Measurements from ENCODE around the gene MACROH2A1. TPM values are rescaled to one million over a fixed set of nuclear protein-coding genes. Genes with fewer than 3 reads are reported as not detected.

Gene MACROH2A1
- total RNA-seq, 1 experiment from 2014 or later, result 322 TPM

DNA sequence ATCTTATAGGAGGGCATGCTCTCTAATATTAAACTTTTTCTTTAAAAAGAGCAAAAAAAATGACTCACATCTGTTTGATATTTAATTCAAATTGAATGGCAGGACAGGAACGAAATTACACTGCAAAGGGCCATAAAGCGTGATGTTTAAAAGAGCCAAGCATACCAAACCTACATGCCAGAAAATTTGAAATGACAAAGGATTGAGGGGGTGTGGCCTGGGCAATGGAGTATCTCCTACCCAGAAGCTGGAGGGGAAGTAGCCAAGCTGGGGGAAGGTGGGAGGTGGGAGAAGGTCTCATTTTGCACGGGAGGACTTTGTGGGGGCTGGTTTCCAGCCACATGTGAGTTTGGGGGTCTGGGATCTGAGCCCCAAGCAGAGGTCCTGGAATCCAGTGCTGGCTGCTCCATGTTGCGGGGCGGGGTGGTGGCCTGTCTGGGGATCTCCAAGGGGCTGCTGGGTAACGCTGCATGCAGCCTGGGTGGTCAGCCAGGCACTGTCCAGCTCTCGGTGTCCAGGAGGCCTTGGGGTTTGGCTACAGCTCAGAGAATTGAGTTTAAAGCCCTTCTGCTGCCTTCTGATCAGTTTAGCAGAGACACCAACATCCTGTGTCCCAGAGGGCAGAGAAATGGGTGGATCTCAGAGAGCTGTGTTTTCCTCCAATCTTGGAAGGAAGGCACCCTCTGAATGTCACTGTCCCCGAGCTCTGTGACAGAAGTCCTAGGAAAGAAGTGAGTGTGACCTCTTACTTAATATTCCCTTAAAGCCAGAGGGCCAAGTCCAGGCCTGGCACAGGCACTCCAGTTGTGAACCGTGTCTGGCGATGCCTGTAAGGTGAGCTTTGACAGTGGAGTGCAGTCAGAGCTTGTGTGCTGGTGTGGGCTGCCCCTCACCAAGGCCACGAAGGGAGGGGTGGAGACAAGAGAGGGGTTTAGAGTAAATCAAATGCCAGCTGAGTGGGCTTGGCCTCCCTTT is 40.5 kb upstream of the MACROH2A1 start:
- peak; percentile 28 for DNase-seq
- H3K4me3 ChIP-seq (ENCODE audit: insufficient read depth, low read depth, low read length), result no peak overlapping the region
- H3K36me3 ChIP-seq (replicated peaks; ENCODE audit: control insufficient read depth, insufficient read depth, low read length), result no peaks in the 10 kb centered on the region
- H3K27me3 ChIP-seq (ENCODE audit: control insufficient read depth, insufficient read depth, low read length), result no peaks in the 10 kb centered on the region

DNA sequence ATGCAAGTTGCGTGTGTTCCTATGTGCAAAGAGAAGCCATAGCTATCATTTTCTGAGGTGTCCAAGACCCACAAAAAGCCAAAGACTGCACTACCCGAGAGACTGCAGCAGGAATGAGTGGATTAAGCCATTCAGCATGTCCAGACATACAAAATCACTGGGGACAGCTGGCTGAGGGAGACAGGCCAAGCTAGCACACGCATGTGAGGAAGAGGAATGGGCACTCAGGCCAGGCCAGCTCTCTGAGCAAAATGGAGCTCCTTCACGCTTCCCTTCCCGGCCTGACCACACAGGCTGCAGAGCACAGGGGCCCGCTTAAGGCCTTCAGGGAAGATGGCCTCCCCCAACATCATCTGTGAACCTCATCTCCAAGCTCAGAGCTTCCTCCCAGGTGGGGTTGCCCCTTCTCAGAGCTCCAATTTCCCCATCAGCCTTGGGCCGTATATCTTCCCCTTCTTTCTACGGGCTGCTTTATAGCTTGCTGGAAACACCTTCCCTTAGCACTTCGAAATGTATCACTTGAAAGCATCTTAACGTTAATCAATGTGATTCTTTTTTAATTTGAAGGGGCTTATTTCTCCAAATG is 39.7 kb upstream of the MACROH2A1 start:
- Histone ChIP-seq H3K36me3 (replicated peaks; ENCODE audit: control insufficient read depth, insufficient read depth, low read length) (no peaks in the 10 kb centered on the region), H3K27me3 (ENCODE audit: control insufficient read depth, insufficient read depth, low read length) (no peaks in the 10 kb centered on the region), H3K4me3 (ENCODE audit: insufficient read depth, low read depth, low read length) (no peak overlapping the region)
- DNase-seq, result peak; percentile 15

DNA sequence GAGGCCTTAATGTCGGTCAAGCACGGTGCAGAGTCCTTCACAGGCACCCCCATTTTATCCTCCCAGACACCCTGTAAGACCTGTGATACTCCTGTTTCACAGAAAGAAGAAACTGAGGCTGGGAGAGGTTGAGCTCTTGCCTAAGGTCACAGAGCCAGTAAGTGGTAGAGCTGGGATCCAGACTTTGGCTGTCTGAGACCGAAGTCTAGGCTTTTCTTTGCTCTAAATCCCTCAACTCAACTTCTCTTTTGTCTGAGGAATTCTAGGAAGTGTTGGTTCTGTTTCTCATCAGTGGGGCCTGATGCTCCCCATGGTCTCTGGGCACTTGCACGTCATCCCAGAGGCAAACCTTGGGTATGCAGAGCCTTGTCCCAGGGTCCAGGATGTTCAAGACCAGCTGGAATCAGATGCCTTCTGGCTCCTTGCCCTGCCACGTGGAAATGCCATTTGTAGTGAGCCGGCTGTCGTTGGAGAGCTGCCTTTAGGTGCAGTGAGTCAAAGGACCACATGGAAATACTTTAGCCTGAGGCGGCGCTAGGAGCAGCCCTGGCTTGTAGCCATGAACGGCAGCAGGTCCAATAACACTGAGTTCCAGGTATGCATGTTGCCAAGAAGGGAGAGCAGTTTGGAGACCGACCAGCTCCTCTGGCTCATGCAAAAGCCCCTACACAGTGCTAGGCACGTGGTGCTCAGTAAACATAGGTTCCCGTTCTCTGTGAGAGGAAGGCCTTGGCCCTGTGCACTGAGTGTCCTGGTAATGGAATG is 38.9 kb upstream of the MACROH2A1 start:
- Histone ChIP-seq H3K27me3 (ENCODE audit: control insufficient read depth, insufficient read depth, low read length) (no peaks in the 10 kb centered on the region), H3K36me3 (replicated peaks; ENCODE audit: control insufficient read depth, insufficient read depth, low read length) (no peaks in the 10 kb centered on the region), H3K4me3 (ENCODE audit: insufficient read depth, low read depth, low read length) (no peak overlapping the region)
- peak; percentile 13 for DNase-seq

DNA sequence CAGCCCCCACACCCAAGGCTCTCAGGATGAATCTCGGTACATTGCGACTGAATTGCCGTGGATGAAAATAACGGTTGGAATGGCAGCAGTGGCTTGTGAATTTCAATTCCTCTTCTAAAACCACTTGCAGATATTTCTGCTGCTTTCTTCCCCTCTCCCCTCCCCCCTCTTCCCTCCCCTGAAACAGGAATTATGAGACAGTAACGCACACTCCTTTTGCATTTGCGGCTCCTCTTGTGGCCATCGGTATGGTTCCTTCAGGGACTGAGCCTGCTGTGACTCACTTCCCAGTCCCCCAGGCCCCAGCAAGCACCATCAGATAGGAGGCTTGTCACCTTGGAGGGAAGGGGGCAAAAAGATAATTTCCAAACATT is 38.4 kb upstream of the MACROH2A1 start:
- peak; percentile 13 for DNase-seq
- Histone ChIP-seq H3K4me3 (ENCODE audit: insufficient read depth, low read depth, low read length) (no peak overlapping the region), H3K27me3 (ENCODE audit: control insufficient read depth, insufficient read depth, low read length) (no peaks in the 10 kb centered on the region), H3K36me3 (replicated peaks; ENCODE audit: control insufficient read depth, insufficient read depth, low read length) (no peaks in the 10 kb centered on the region)

DNA sequence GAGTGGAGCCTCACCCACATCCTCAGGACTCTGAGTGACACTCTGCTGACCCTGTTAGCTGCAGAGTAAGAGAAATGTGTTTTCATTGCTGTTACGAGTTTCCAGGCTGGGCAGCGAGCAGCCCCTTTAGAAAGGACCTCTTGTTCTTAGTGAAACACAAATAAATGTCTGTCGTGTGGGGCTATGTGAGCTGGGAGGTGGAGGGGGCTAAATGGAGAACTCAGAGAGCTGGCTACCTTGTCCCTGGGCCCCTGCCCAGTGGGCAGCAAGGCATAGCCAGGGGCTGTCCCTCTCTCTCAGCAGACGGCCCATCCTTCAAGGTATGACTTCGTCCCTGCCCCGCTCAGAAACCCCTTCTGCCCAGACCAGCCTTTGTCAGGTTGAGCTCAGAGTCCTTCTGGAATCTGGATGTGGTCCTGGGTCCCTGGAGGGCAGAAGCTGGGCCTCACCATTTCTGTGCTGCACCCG is 38.0 kb upstream of the MACROH2A1 start:
- no peaks in the 10 kb centered on the region for H3K27me3 ChIP-seq (ENCODE audit: control insufficient read depth, insufficient read depth, low read length)
- no peaks in the 10 kb centered on the region for H3K36me3 ChIP-seq (replicated peaks; ENCODE audit: control insufficient read depth, insufficient read depth, low read length)
- DNase-seq, result peak; percentile 7
- H3K4me3 ChIP-seq (ENCODE audit: insufficient read depth, low read depth, low read length), result no peak overlapping the region

DNA sequence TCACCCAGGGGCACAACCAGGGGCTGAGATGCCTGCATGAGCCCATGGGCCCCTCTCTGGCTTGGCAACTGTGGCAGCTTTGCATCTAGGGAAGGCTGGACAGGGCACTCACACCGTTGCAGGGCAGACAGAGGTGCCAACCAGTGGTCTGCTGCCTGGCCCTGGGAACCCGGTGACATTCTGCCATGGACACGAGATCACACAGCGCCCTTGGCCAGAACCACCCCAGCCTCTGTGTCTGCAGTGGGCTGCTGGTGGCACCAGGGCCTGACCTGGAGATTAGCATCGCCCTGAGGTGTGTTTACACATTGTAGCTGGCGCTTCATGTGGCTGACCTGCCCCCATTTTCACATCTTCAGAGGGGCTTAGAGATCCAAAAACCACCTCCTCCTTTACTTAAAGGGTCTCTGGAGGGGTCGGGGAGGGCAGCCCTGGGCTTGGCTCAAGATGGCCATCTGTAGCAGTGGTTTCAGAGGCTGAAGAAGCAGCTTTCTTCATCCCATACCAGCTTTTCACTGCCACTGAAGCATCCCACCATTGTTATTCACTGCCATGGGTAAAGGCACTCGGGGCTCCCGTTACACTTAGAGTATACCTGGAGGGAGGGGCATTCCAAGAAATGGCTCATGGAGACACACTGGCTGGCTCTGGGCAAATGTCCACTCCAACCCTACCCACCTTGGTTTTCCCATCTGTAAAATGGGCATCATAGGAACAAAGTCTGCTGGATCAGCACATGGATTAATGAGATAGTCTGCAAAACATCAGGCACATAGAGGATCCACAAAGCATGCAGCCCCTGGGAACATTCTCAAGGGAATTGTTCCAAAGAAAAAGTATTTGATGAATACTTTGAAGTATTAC is 36.7 kb upstream of the MACROH2A1 start:
- Histone ChIP-seq H3K36me3 (replicated peaks; ENCODE audit: control insufficient read depth, insufficient read depth, low read length) (no peaks in the 10 kb centered on the region), H3K4me3 (ENCODE audit: insufficient read depth, low read depth, low read length) (no peak overlapping the region), H3K27me3 (ENCODE audit: control insufficient read depth, insufficient read depth, low read length) (no peaks in the 10 kb centered on the region)
- peak; percentile 27 for DNase-seq

DNA sequence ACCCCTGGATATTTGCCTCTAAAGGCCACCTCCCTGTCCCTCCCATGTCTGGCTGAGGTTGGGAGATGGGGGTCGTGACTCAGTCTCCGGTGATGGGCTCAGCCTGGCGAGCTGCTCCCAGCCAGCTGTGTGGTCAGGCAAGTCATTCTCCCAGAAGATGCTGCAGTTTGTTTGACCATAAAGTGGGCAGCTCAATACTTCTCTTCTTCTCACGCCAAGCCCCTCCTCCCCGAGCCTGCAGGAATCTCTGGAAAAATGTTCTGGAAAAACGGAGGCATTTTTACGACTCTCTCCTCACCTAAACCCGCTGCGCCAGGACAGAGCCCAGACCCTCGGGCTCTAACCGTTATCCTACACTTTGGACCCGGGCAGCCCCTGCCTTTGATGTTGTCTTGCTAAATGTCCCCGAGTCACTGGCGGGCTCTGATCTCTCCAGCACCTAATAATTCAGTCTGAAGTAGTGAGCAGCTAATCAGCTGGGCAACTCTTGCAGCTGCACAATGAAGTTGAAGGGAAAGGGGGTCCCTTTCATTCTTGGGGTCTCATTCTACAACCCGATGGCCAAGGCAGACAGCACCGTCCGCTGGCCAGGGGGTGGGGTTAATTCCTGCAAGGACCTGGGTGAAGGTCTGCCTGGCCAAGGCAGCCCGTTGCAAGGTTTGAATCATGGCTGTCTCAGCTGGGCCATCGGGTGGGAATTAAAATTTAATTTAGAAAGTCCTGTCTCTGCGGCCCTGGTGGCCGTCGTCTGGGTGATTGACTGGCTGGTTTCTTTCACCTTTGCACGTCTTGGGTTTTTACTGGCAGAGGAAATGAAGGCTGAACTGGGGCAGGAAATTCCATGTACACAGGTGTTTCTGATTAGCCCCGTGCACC is 35.8 kb upstream of the MACROH2A1 start:
- Histone ChIP-seq H3K4me3 (ENCODE audit: insufficient read depth, low read depth, low read length) (no peak overlapping the region), H3K27me3 (ENCODE audit: control insufficient read depth, insufficient read depth, low read length) (no peaks in the 10 kb centered on the region), H3K36me3 (replicated peaks; ENCODE audit: control insufficient read depth, insufficient read depth, low read length) (no peaks in the 10 kb centered on the region)
- DNase-seq, result peak; percentile 13

DNA sequence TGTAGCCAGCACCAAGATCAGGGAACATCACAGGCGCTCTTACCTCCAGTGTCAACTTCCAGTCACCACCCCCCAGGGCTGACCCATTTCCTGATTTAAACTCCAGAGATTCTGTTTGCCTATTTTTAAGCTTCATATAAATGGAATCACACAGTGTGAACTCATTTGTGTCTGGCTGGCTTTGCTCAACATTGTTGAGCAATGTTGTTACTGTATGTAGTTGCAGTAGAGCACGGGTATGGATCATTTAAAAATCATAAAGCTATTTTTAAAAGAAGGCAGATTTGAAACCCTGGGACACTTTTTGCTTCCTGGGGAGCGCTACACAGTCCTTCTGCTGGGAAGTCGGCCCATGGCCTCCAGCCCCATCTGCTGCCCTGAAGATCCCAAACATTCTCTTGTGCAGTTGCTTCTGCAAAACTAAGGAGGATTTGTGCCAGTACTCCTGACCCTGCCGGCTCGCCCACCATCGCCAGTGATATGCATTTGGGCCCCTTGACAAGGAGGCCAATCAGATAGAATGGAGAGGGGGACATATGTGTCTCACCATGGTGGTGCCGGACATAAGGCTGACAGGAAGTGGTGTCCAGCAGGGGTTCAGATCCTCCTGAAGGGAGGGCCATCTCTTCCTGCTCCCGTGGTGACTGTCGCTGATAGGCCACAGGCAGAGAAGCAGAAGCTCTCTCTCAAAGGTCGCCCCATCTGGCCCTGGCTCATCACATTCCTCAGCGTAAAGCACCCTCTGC is 34.8 kb upstream of the MACROH2A1 start:
- peak; percentile 36 for DNase-seq
- Histone ChIP-seq H3K4me3 (ENCODE audit: insufficient read depth, low read depth, low read length) (no peak overlapping the region), H3K27me3 (ENCODE audit: control insufficient read depth, insufficient read depth, low read length) (no peaks in the 10 kb centered on the region), H3K36me3 (replicated peaks; ENCODE audit: control insufficient read depth, insufficient read depth, low read length) (no peaks in the 10 kb centered on the region)

DNA sequence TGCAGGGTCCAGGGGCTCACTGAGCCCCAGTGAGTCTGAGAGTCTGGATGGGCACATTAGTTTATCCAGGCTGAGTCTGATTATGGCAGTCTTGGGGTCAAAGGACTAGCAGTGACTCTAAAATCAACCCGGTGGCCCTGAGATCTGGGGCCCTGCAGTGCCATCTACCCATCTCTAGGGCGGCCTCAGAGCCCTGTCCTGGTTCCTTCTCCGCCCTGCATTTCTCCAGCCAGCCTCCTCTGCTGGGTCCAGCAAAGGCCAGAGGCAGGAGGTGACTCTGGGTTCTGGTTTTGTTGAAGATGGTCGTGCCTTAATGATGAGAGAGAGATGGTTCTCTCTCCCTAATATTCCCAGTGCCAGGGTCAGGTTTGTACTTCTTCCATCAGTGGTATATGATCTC is 33.1 kb upstream of the MACROH2A1 start:
- DNase-seq, result peak; percentile 41
- no peaks in the 10 kb centered on the region for H3K36me3 ChIP-seq (replicated peaks; ENCODE audit: control insufficient read depth, insufficient read depth, low read length)
- H3K4me3 ChIP-seq (ENCODE audit: insufficient read depth, low read depth, low read length), result no peak overlapping the region
- H3K27me3 ChIP-seq (ENCODE audit: control insufficient read depth, insufficient read depth, low read length), result no peaks in the 10 kb centered on the region

DNA sequence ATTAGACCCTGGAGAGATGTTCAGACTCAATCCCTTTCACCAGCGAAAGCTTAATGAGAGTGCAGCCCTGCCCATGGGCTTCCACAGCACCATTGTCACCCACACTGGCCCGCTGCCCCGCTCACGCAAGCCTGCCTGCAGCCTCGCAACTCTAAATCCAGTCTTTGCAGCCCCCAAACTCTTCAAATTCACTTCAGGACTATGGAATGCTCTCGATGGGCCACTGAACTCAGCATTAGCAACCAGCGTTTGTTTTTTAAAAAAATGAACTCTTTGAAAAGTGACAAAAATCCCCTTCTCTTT is 31.1 kb upstream of the MACROH2A1 start:
- no peaks in the 10 kb centered on the region for H3K27me3 ChIP-seq (ENCODE audit: control insufficient read depth, insufficient read depth, low read length)
- no peaks in the 10 kb centered on the region for H3K36me3 ChIP-seq (replicated peaks; ENCODE audit: control insufficient read depth, insufficient read depth, low read length)
- H3K4me3 ChIP-seq (ENCODE audit: insufficient read depth, low read depth, low read length), result no peak overlapping the region
- no peak for DNase-seq

DNA sequence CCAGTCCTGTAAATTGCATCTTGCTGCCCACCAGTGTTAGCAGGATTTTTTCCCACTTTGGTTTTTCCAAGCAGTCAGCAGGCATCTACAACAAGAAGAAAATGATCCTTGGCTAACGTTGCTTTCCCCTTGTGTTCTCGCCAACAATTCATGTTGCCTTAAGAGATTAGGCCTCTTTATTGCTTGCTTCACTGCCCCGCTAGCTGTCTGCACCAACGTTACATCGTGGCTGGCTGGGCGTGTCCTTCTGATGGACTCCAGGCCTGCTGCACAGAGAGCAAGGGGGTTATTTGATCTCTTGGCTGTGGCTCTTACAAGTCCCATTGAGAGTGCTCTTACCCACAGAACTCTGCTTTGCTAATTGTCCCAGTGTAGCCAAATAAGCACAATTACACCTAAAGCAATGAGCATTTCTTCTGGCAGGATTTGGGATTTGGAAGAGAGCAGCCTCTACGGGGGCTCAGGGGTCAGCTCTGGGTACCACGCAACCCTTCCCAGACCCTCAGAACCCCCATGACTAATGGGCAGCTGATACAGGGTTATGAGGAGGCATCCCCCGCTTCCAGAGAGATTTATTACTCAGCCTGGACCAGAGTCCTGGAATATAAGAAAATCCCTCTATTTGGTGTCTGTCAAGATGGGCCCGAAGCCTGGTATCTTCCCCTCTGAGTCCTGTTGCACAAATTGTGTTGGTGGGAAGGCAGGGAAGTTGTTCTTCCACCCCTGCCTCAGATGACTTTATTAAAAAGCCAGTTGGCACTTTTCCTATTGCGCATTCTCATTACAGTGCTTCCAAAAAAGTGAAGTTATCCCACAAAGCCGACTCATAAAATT is 30.5 kb upstream of the MACROH2A1 start:
- no peaks in the 10 kb centered on the region for H3K36me3 ChIP-seq (replicated peaks; ENCODE audit: control insufficient read depth, insufficient read depth, low read length)
- no peak for DNase-seq
- no peak overlapping the region for H3K4me3 ChIP-seq (ENCODE audit: insufficient read depth, low read depth, low read length)
- no peaks in the 10 kb centered on the region for H3K27me3 ChIP-seq (ENCODE audit: control insufficient read depth, insufficient read depth, low read length)

DNA sequence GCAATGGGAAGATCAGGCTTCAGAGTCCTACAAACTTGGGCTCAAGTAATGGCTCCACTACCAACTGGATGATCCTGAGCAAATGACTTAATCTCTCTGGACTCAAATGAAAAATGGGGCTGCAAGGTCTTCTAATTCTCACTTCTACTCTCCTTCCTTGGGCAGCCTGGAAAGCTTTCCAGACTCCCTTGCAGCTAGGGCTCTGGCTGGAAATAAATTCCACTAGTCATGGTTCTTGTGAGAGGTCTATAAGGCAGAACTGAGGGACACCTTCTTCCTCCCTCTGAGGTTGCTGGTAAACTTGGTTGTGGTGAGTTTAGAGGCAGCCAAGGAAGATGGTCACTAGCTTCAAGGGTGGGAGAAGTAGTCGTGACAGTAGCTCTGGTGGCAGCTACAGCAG is 29.6 kb upstream of the MACROH2A1 start:
- DNase-seq, result no peak

More for the DNA sequence above, 29.6 kb upstream of the MACROH2A1 start:
- no peaks in the 10 kb centered on the region for H3K27me3 ChIP-seq (ENCODE audit: control insufficient read depth, insufficient read depth, low read length)
- no peaks in the 10 kb centered on the region for H3K36me3 ChIP-seq (replicated peaks; ENCODE audit: control insufficient read depth, insufficient read depth, low read length)
- no peak overlapping the region for H3K4me3 ChIP-seq (ENCODE audit: insufficient read depth, low read depth, low read length)
